Liver (tissue), 9 donors: Measurements from ENCODE around the gene RIIAD1. TPM values are rescaled to one million over a fixed set of nuclear protein-coding genes. Genes with fewer than 3 reads are reported as not detected.

Experiments used
- DNase-seq: peaks from one replicate; pipeline ENCODE4 v3.0.0-alpha.2; 2017; ENCODE audit warnings: low spot score
- H3K27ac ChIP-seq, 2 donors: one replicate each; pipeline ENCODE4 v1.7.0; 2013; ENCODE audit warnings: inconsistent platforms in 2 of 2, low read length in 2 of 2, control low read depth in 1 of 2, low read depth in 1 of 2, mild to moderate bottlenecking in 1 of 2
- H3K27me3 ChIP-seq, 4 donors: one replicate each; pipeline versions ENCODE4 v1.6.1 to v1.7.0; 2013; ENCODE audit warnings: low read length in 3 of 4, inconsistent platforms in 1 of 4, mild to moderate bottlenecking in 1 of 4, moderate library complexity in 1 of 4; ENCODE audit not compliant: control insufficient read depth in 4 of 4, insufficient read depth in 4 of 4
- H3K36me3 ChIP-seq, 4 donors: one replicate each; pipeline versions ENCODE4 v1.6.1 to v1.7.0; 2013; ENCODE audit warnings: low read length in 3 of 4, mild to moderate bottlenecking in 3 of 4, low read depth in 1 of 4, moderate library complexity in 1 of 4; ENCODE audit not compliant: control insufficient read depth in 4 of 4, insufficient read depth in 3 of 4
- H3K4me1 ChIP-seq, 4 donors: one replicate each; pipeline versions ENCODE4 v1.6.1 to v1.7.0; 2013; ENCODE audit warnings: low read length in 3 of 4, mild to moderate bottlenecking in 3 of 4, moderate library complexity in 1 of 4; ENCODE audit not compliant: control insufficient read depth in 4 of 4, insufficient read depth in 4 of 4
- H3K4me3 ChIP-seq, 3 donors: one replicate each; pipeline versions ENCODE4 v1.6.1 to v1.7.0; 2013; ENCODE audit warnings: low read length in 3 of 3, control low read depth in 1 of 3, low read depth in 1 of 3, mild to moderate bottlenecking in 1 of 3
- H3K9ac ChIP-seq, 2 donors: one replicate each; pipeline ENCODE4 v1.7.0; 2013; ENCODE audit warnings: low read length in 2 of 2, mild to moderate bottlenecking in 2 of 2, moderate library complexity in 2 of 2, control low read depth in 1 of 2, low read depth in 1 of 2
- H3K9me3 ChIP-seq, 4 donors: one replicate each; pipeline versions ENCODE4 v1.6.1 to v1.7.0; 2013; ENCODE audit warnings: low read length in 3 of 4; ENCODE audit not compliant: control insufficient read depth in 4 of 4
- EGR1 ChIP-seq, 2 donors: IDR thresholded peaks; 2 replicates each; pipeline ENCODE4 v1.6.1; 2016 to 2018; ENCODE audit warnings: antibody characterized with exemption in 2 of 2, low read depth in 2 of 2
- FOXA1 ChIP-seq: IDR thresholded peaks from 2 replicates; pipeline ENCODE4 v1.6.1; 2016; ENCODE audit warnings: antibody characterized with exemption
- FOXA2 ChIP-seq: IDR thresholded peaks from 2 replicates; pipeline ENCODE4 v1.6.1; 2016; ENCODE audit warnings: antibody characterized with exemption
- GABPA ChIP-seq, 2 donors: IDR thresholded peaks in 1 of 2; conservative IDR thresholded peaks in 1 of 2; 2 replicates each; pipeline ENCODE4 v1.6.1; 2016; ENCODE audit warnings: antibody characterized with exemption in 2 of 2, mild to moderate bottlenecking in 1 of 2, moderate library complexity in 1 of 2
- HNF4A ChIP-seq, 2 donors: conservative IDR thresholded peaks; 2 replicates each; pipeline ENCODE4 v1.6.1; 2016; ENCODE audit warnings: antibody characterized with exemption in 2 of 2, mild to moderate bottlenecking in 2 of 2
- HNF4G ChIP-seq: IDR thresholded peaks from 2 replicates; pipeline ENCODE4 v1.6.1; 2016; ENCODE audit warnings: antibody characterized with exemption
- NR2F2 ChIP-seq: IDR thresholded peaks from 2 replicates; pipeline ENCODE4 v1.6.1; 2016; ENCODE audit warnings: antibody characterized with exemption
- RAD21 ChIP-seq, 2 donors: IDR thresholded peaks; 2 replicates each; pipeline ENCODE4 v1.6.1; 2016; ENCODE audit warnings: antibody characterized with exemption in 2 of 2, mild to moderate bottlenecking in 2 of 2
- REST ChIP-seq: IDR thresholded peaks from 2 replicates; pipeline ENCODE4 v1.6.1; 2016; ENCODE audit warnings: antibody characterized with exemption, mild to moderate bottlenecking
- RXRA ChIP-seq, 2 donors: IDR thresholded peaks; 2 replicates each; pipeline ENCODE4 v1.6.1; 2017 to 2018; ENCODE audit warnings: antibody characterized with exemption in 2 of 2, mild to moderate bottlenecking in 1 of 2
- SP1 ChIP-seq: IDR thresholded peaks from 2 replicates; pipeline ENCODE4 v1.6.1; 2018; ENCODE audit warnings: antibody characterized with exemption, mild to moderate bottlenecking
- TAF1 ChIP-seq: conservative IDR thresholded peaks from 2 replicates; pipeline ENCODE4 v1.6.1; 2016; ENCODE audit warnings: antibody characterized with exemption, mild to moderate bottlenecking
- YY1 ChIP-seq: IDR thresholded peaks from 2 replicates; pipeline ENCODE4 v1.6.1; 2016; ENCODE audit warnings: antibody characterized with exemption, mild to moderate bottlenecking
- WGBS: extraction: QIAGEN DNeasy Blood & Tissue Kit; methylation state at CpG from one replicate; pipeline ENCODE4 v1.1.7; 2013; 5-methylcytosine and 5-hydroxymethylcytosine counted together
- polyA plus RNA-seq, 2 donors: library from polyadenylated mRNA; stranded (reverse) in 1 of 2; unstranded in 1 of 2; fragments of 200-250 nt in 1 of 2; fragments of >200 nt in 1 of 2; fragmentation: Nextera tagmentation in 1 of 2; extraction: Ambion mirVana in 1 of 2; gene quantifications; one replicate each; pipeline versions ENCODE4 v1.2.1 to v1.2.3, GENCODE V29; 2013 to 2015
- total RNA-seq, 2 donors: library from RNA; depleted of rRNA; stranded (reverse); fragments of >200 nt; gene quantifications; one replicate each; pipeline ENCODE4 v1.2.3, GENCODE V29; 2014
- TF ChIP-seq, protein P1 (sequence below): fragments of 150-350 bp; IDR thresholded peaks from 2 replicates; pipeline ENCODE4 v1.5.1; 2017; ENCODE audit warnings: improper control_type of control experiment, low read depth, low read length; ENCODE audit not compliant: missing input control
- TF ChIP-seq, protein P2 (sequence below): IDR thresholded peaks from 2 replicates; pipeline ENCODE4 v1.6.1; 2016; ENCODE audit warnings: antibody characterized with exemption
- TF ChIP-seq, protein P3 (sequence below): IDR thresholded peaks from 2 replicates; pipeline ENCODE4 v1.6.1; 2016; ENCODE audit warnings: antibody characterized with exemption
- TF ChIP-seq, protein P4 (sequence below): IDR thresholded peaks from 2 replicates; pipeline ENCODE4 v1.6.1; 2016; ENCODE audit warnings: antibody characterized with exemption
- donor health status: healthy.
- donor health status: healthy.
- donor health status: healthy.
- donor health status: healthy.
- donor health status: healthy.

RIIAD1 gene
- total and polyA plus RNA-seq, 4 donors, result not detected

- Histone ChIP-seq H3K27ac (no peak overlapping the region), H3K9ac (no peak overlapping the region), H3K36me3 (no peaks in the 10 kb centered on the region), H3K27me3 (peaks cover 0 to 2% (median 0%) of the 10 kb centered on the region in 4 donors), H3K4me1 (no peaks in the 10 kb centered on the region), H3K9me3 (no peaks in the 10 kb centered on the region), H3K4me3 (no peak overlapping the region)
- TF ChIP-seq, protein P1, sequence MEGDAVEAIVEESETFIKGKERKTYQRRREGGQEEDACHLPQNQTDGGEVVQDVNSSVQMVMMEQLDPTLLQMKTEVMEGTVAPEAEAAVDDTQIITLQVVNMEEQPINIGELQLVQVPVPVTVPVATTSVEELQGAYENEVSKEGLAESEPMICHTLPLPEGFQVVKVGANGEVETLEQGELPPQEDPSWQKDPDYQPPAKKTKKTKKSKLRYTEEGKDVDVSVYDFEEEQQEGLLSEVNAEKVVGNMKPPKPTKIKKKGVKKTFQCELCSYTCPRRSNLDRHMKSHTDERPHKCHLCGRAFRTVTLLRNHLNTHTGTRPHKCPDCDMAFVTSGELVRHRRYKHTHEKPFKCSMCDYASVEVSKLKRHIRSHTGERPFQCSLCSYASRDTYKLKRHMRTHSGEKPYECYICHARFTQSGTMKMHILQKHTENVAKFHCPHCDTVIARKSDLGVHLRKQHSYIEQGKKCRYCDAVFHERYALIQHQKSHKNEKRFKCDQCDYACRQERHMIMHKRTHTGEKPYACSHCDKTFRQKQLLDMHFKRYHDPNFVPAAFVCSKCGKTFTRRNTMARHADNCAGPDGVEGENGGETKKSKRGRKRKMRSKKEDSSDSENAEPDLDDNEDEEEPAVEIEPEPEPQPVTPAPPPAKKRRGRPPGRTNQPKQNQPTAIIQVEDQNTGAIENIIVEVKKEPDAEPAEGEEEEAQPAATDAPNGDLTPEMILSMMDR, result no peak
- TF ChIP-seq YY1 (no peak), REST (no peak)
- TF ChIP-seq, protein P2, sequence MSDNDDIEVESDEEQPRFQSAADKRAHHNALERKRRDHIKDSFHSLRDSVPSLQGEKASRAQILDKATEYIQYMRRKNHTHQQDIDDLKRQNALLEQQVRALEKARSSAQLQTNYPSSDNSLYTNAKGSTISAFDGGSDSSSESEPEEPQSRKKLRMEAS, result no peak
- whole genome bisulfite sequencing, result 86% methylated on average over 15 of the region's 15 CpGs
- no peak for DNase-seq
Observed at GRCh38 chr1:151708891-151709290, 12.4 kb upstream of the RIIAD1 start.

DNA sequence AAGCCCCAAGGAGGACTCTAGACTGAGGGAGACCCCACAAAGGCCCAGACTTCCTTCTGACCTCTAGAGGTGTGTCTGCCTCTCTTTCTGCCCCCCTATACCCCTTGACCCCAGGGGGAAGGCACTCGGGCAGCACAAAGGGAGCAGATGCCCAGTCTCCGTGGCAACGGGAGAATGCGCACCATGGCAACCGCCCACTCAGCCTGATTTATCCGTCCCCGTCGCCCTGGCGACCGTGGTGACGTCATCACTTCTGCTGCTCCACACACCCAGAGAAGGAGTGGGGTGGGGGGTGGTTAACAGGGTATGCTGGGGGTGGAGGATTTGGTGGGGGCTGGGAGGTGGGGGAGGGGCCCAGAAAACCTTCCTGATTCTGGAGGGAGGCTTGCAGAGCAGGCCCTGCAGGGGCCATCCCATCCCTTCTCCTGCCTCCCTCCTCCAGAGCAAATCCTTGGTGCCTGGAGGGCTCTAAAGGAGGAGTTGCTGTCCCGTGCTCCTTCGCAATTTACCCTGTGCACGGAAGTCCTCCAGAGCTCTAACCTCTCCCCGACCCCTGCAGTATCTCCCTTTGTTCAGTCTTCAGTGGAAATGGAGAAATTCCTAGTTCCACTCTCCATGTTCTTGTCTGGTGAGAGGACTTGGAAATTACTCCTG lies 11.0 kb upstream of the RIIAD1 start:
- H3K36me3 ChIP-seq, result no peaks in the 10 kb centered on the region
- WGBS, result 68% methylated on average over 15 of the region's 15 CpGs
- TF ChIP-seq SP1, result no peak
- TF ChIP-seq YY1, result no peak
- TF ChIP-seq, protein P1, result no peak
- TF ChIP-seq GABPA (IDR thresholded peaks at IDR 0.05 in 1 of 2, conservative IDR thresholded peaks at IDR 0.05 in 1 of 2), result no peak
- TF ChIP-seq, protein P3, sequence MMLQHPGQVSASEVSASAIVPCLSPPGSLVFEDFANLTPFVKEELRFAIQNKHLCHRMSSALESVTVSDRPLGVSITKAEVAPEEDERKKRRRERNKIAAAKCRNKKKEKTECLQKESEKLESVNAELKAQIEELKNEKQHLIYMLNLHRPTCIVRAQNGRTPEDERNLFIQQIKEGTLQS, result no peak
- no peak for TF ChIP-seq NR2F2
- TF ChIP-seq, protein P2, result no peak
- no peak for TF ChIP-seq RXRA (IDR thresholded peaks at IDR 0.05)
- no peak for TF ChIP-seq FOXA2
- TF ChIP-seq FOXA1, result no peak
- no peak for TF ChIP-seq EGR1 (IDR thresholded peaks at IDR 0.05; ENCODE audit: low read depth in 2 of 2)
- no peak for TF ChIP-seq RAD21 (IDR thresholded peaks at IDR 0.05)
- TF ChIP-seq, protein P4, sequence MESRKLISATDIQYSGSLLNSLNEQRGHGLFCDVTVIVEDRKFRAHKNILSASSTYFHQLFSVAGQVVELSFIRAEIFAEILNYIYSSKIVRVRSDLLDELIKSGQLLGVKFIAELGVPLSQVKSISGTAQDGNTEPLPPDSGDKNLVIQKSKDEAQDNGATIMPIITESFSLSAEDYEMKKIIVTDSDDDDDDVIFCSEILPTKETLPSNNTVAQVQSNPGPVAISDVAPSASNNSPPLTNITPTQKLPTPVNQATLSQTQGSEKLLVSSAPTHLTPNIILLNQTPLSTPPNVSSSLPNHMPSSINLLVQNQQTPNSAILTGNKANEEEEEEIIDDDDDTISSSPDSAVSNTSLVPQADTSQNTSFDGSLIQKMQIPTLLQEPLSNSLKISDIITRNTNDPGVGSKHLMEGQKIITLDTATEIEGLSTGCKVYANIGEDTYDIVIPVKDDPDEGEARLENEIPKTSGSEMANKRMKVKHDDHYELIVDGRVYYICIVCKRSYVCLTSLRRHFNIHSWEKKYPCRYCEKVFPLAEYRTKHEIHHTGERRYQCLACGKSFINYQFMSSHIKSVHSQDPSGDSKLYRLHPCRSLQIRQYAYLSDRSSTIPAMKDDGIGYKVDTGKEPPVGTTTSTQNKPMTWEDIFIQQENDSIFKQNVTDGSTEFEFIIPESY, result no peak
- TF ChIP-seq HNF4G, result no peak
- TF ChIP-seq TAF1, result no peak
- no peak for TF ChIP-seq REST
- no peak for TF ChIP-seq HNF4A (conservative IDR thresholded peaks at IDR 0.05)

More for the DNA sequence above, 11.0 kb upstream of the RIIAD1 start:
- no peak overlapping the region for H3K9ac ChIP-seq
- peaks cover 0 to 2% (median 0%) of the 10 kb centered on the region in 4 donors for H3K27me3 ChIP-seq
- no peak for DNase-seq
- no peaks in the 10 kb centered on the region for H3K9me3 ChIP-seq
- H3K4me3 ChIP-seq, result no peak overlapping the region
- H3K4me1 ChIP-seq, result no peaks in the 10 kb centered on the region
- no peak overlapping the region for H3K27ac ChIP-seq
